Measurements from ENCODE around the gene SLC26A5. TPM values are rescaled to one million over a fixed set of nuclear protein-coding genes. Genes with fewer than 3 reads are reported as not detected.
"Not testable (repeated sequence)": the region's sequence is repeated elsewhere in the genome, so short reads cannot be mapped to it uniquely, and the experiment has no call there.

The SLC26A5 gene, protein sequence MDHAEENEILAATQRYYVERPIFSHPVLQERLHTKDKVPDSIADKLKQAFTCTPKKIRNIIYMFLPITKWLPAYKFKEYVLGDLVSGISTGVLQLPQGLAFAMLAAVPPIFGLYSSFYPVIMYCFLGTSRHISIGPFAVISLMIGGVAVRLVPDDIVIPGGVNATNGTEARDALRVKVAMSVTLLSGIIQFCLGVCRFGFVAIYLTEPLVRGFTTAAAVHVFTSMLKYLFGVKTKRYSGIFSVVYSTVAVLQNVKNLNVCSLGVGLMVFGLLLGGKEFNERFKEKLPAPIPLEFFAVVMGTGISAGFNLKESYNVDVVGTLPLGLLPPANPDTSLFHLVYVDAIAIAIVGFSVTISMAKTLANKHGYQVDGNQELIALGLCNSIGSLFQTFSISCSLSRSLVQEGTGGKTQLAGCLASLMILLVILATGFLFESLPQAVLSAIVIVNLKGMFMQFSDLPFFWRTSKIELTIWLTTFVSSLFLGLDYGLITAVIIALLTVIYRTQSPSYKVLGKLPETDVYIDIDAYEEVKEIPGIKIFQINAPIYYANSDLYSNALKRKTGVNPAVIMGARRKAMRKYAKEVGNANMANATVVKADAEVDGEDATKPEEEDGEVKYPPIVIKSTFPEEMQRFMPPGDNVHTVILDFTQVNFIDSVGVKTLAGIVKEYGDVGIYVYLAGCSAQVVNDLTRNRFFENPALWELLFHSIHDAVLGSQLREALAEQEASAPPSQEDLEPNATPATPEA
- total RNA-seq (2014; rRNA removed; shearing (Covaris generic); ENCODE audit: low replicate concordance), result not detected in 2 replicates

- Histone ChIP-seq H3K4me3 (ENCODE audit: low read length) (no peak within 1 kb of the TSS), H3K27me3 (ENCODE audit: low read length) (0 out of 2 replicates have a peak, but pooled peaks cover 3% of the 10 kb centered on the region), H2AFZ (ENCODE audit: low read length) (no peak within 1 kb of the TSS), H3K27ac (ENCODE audit: low read length) (no peak within 1 kb of the TSS), H3K36me3 (ENCODE audit: insufficient read depth, low read length) (no peaks in the 10 kb centered on the region), H3K4me1 (ENCODE audit: low read length) (no peaks in the 10 kb centered on the region), H3K79me2 (ENCODE audit: low read length) (no peaks in the 10 kb centered on the region), H3K9me3 (ENCODE audit: low read length) (no peaks in the 10 kb centered on the region), H4K20me1 (ENCODE audit: insufficient read depth, low read depth, low read length) (no peaks in the 10 kb centered on the region), H3K9ac (ENCODE audit: low read length) (no peak within 1 kb of the TSS), H3K4me2 (ENCODE audit: low read depth, low read length, poor library complexity, severe bottlenecking) (no peak within 1 kb of the TSS), H3K9me2 (replicated peaks; ENCODE audit: insufficient read depth, low read length) (no peaks in the 10 kb centered on the region)
- no peak for DNase-seq
Measured at GRCh38 chr7:103446049-103446520, at the start of gene SLC26A5. Gene SLC26A5 (minus strand): TSS chr7:103446207. CDS start chr7:103421514, 24,693 bp downstream.

DNA sequence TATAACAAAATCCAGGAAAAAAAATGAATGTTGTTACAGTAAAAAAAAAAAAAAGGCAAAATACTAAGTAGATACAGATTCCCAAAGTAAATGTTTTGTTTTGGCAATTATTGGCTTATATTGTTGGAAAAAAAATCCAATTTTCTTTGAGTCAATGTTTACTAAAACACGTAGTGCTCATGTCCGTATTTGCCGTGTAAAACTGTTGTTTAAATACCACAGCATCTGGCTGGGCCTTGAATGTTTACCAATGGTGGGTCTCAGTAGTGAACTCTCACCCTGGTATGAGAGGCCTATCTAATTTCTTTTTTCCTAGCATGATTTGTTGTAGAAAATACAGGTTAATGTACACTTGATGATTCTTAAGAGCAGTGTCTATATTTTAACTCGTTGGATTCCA is 41.4 kb upstream of the SLC26A5 start:
- Histone ChIP-seq H2AFZ (ENCODE audit: low read length) (no peak overlapping the region), H3K9me2 (replicated peaks; ENCODE audit: insufficient read depth, low read length) (no peaks in the 10 kb centered on the region), H3K79me2 (ENCODE audit: low read length) (no peaks in the 10 kb centered on the region), H3K27ac (ENCODE audit: low read length) (no peak overlapping the region), H3K27me3 (ENCODE audit: low read length) (no peaks in the 10 kb centered on the region), H3K9me3 (ENCODE audit: low read length) (no peaks in the 10 kb centered on the region), H4K20me1 (ENCODE audit: insufficient read depth, low read depth, low read length) (no peaks in the 10 kb centered on the region), H3K36me3 (ENCODE audit: insufficient read depth, low read length) (no peaks in the 10 kb centered on the region), H3K4me1 (ENCODE audit: low read length) (no peaks in the 10 kb centered on the region), H3K4me3 (ENCODE audit: low read length) (no peak overlapping the region), H3K9ac (ENCODE audit: low read length) (no peak overlapping the region), H3K4me2 (ENCODE audit: low read depth, low read length, poor library complexity, severe bottlenecking) (no peak overlapping the region)
- DNase-seq, result no peak

DNA sequence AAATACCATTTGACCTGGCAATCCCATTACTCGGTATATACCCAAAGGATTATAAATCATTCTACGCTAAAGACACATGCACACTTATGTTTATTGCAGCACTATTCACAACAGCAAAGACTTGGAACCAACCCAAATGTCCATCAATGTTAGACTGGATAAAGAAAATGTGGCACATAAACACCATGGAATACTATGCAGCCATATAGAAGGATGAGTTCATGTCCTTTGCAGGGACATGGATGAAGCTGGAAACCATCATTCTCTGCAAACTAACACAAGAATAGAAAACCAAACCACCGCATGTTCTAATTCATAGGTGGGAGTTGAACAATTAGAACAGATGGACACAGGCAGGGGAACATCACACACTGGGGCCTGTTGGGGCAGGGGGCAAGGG is 40.9 kb upstream of the SLC26A5 start:
- H3K9me3 ChIP-seq (ENCODE audit: low read length); H3K4me1 ChIP-seq (ENCODE audit: low read length); H3K27me3 ChIP-seq (ENCODE audit: low read length); H3K27ac ChIP-seq (ENCODE audit: low read length); H2AFZ ChIP-seq (ENCODE audit: low read length); H3K9ac ChIP-seq (ENCODE audit: low read length); H3K79me2 ChIP-seq (ENCODE audit: low read length); DNase-seq; H3K36me3 ChIP-seq (ENCODE audit: insufficient read depth, low read length); H4K20me1 ChIP-seq (ENCODE audit: insufficient read depth, low read depth, low read length); H3K4me2 ChIP-seq (ENCODE audit: low read depth, low read length, poor library complexity, severe bottlenecking); H3K9me2 ChIP-seq (replicated peaks; ENCODE audit: insufficient read depth, low read length); H3K4me3 ChIP-seq (ENCODE audit: low read length): not testable (repeated sequence)

GRCh38 chr7:103480771-103481170 is 34.8 kb upstream of the SLC26A5 start:
- H3K4me2 ChIP-seq (ENCODE audit: low read depth, low read length, poor library complexity, severe bottlenecking), result no peak overlapping the region
- no peak for DNase-seq
- no peaks in the 10 kb centered on the region for H3K27me3 ChIP-seq (ENCODE audit: low read length)
- H3K9me3 ChIP-seq (ENCODE audit: low read length), result no peaks in the 10 kb centered on the region
- H3K27ac ChIP-seq (ENCODE audit: low read length), result no peak overlapping the region
- no peaks in the 10 kb centered on the region for H3K36me3 ChIP-seq (ENCODE audit: insufficient read depth, low read length)
- H3K9ac ChIP-seq (ENCODE audit: low read length), result no peak overlapping the region
- no peaks in the 10 kb centered on the region for H4K20me1 ChIP-seq (ENCODE audit: insufficient read depth, low read depth, low read length)
- H3K79me2 ChIP-seq (ENCODE audit: low read length), result no peaks in the 10 kb centered on the region
- H2AFZ ChIP-seq (ENCODE audit: low read length), result no peak overlapping the region
- no peaks in the 10 kb centered on the region for H3K4me1 ChIP-seq (ENCODE audit: low read length)
- no peak overlapping the region for H3K4me3 ChIP-seq (ENCODE audit: low read length)
- H3K9me2 ChIP-seq (replicated peaks; ENCODE audit: insufficient read depth, low read length), result no peaks in the 10 kb centered on the region

GRCh38 chr7:103474956-103475355 is 28.9 kb upstream of the SLC26A5 start:
- no peak overlapping the region for H3K27ac ChIP-seq (ENCODE audit: low read length)
- no peak for DNase-seq
- H3K36me3 ChIP-seq (ENCODE audit: insufficient read depth, low read length), result no peaks in the 10 kb centered on the region
- H3K79me2 ChIP-seq (ENCODE audit: low read length), result no peaks in the 10 kb centered on the region
- no peak overlapping the region for H3K9ac ChIP-seq (ENCODE audit: low read length)
- H3K9me3 ChIP-seq (ENCODE audit: low read length), result no peaks in the 10 kb centered on the region
- H3K4me3 ChIP-seq (ENCODE audit: low read length), result no peak overlapping the region
- no peaks in the 10 kb centered on the region for H3K4me1 ChIP-seq (ENCODE audit: low read length)
- H4K20me1 ChIP-seq (ENCODE audit: insufficient read depth, low read depth, low read length), result no peaks in the 10 kb centered on the region
- no peaks in the 10 kb centered on the region for H3K27me3 ChIP-seq (ENCODE audit: low read length)
- no peak overlapping the region for H3K4me2 ChIP-seq (ENCODE audit: low read depth, low read length, poor library complexity, severe bottlenecking)
- no peak overlapping the region for H2AFZ ChIP-seq (ENCODE audit: low read length)
- H3K9me2 ChIP-seq (replicated peaks; ENCODE audit: insufficient read depth, low read length), result no peaks in the 10 kb centered on the region

GRCh38 chr7:103469095-103469948 is 23.3 kb upstream of the SLC26A5 start:
- Histone ChIP-seq H3K9me3 (ENCODE audit: low read length) (no peaks in the 10 kb centered on the region), H3K9me2 (replicated peaks; ENCODE audit: insufficient read depth, low read length) (no peaks in the 10 kb centered on the region), H3K9ac (ENCODE audit: low read length) (no peak overlapping the region), H4K20me1 (ENCODE audit: insufficient read depth, low read depth, low read length) (no peaks in the 10 kb centered on the region), H3K27me3 (ENCODE audit: low read length) (no peaks in the 10 kb centered on the region), H3K4me3 (ENCODE audit: low read length) (no peak overlapping the region), H3K4me1 (ENCODE audit: low read length) (no peaks in the 10 kb centered on the region), H3K4me2 (ENCODE audit: low read depth, low read length, poor library complexity, severe bottlenecking) (no peak overlapping the region), H3K79me2 (ENCODE audit: low read length) (no peaks in the 10 kb centered on the region), H3K27ac (ENCODE audit: low read length) (no peak overlapping the region), H2AFZ (ENCODE audit: low read length) (no peak overlapping the region), H3K36me3 (ENCODE audit: insufficient read depth, low read length) (no peaks in the 10 kb centered on the region)
- no peak for DNase-seq

- H3K9me2 ChIP-seq (replicated peaks; ENCODE audit: insufficient read depth, low read length), result no peaks in the 10 kb centered on the region
- no peak overlapping the region for H2AFZ ChIP-seq (ENCODE audit: low read length)
- DNase-seq, result no peak
- no peaks in the 10 kb centered on the region for H4K20me1 ChIP-seq (ENCODE audit: insufficient read depth, low read depth, low read length)
- H3K9me3 ChIP-seq (ENCODE audit: low read length), result no peaks in the 10 kb centered on the region
- H3K4me2 ChIP-seq (ENCODE audit: low read depth, low read length, poor library complexity, severe bottlenecking), result no peak overlapping the region
- no peak overlapping the region for H3K9ac ChIP-seq (ENCODE audit: low read length)
- no peak overlapping the region for H3K27ac ChIP-seq (ENCODE audit: low read length)
- H3K4me3 ChIP-seq (ENCODE audit: low read length), result no peak overlapping the region
- no peaks in the 10 kb centered on the region for H3K79me2 ChIP-seq (ENCODE audit: low read length)
- no peaks in the 10 kb centered on the region for H3K27me3 ChIP-seq (ENCODE audit: low read length)
- no peaks in the 10 kb centered on the region for H3K36me3 ChIP-seq (ENCODE audit: insufficient read depth, low read length)
- no peaks in the 10 kb centered on the region for H3K4me1 ChIP-seq (ENCODE audit: low read length)
Measured at GRCh38 chr7:103466814-103467213, 20.8 kb upstream of the SLC26A5 start.

DNA sequence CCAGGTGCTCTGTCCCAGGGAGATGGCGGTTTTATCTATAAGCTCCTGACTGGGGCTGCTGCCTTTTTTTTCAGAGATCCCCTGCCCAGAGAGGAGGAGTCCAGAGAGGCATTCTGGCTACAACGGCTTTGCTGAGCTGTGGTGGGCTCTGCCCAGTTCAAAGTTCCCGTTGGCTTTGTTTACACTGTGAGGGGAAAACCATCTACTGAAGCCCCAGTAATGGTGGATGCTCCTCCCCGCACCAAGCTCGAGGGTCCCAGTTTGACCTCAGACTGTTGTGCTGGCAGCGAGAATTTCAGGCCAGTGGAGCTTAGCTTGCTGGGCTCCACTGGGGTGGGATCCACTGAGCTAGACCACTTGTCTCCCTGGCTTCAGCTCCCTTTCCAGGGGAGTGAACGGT is 16.4 kb upstream of the SLC26A5 start:
- H3K4me1 ChIP-seq (ENCODE audit: low read length), result no peaks in the 10 kb centered on the region
- H3K27me3 ChIP-seq (ENCODE audit: low read length), result no peaks in the 10 kb centered on the region
- H3K9ac ChIP-seq (ENCODE audit: low read length), result no peak overlapping the region
- H4K20me1 ChIP-seq (ENCODE audit: insufficient read depth, low read depth, low read length), result no peaks in the 10 kb centered on the region
- H2AFZ ChIP-seq (ENCODE audit: low read length), result no peak overlapping the region
- no peaks in the 10 kb centered on the region for H3K9me2 ChIP-seq (replicated peaks; ENCODE audit: insufficient read depth, low read length)
- H3K79me2 ChIP-seq (ENCODE audit: low read length), result no peaks in the 10 kb centered on the region
- no peak overlapping the region for H3K4me2 ChIP-seq (ENCODE audit: low read depth, low read length, poor library complexity, severe bottlenecking)
- no peak for DNase-seq
- H3K9me3 ChIP-seq (ENCODE audit: low read length), result no peaks in the 10 kb centered on the region
- H3K36me3 ChIP-seq (ENCODE audit: insufficient read depth, low read length), result no peaks in the 10 kb centered on the region
- H3K27ac ChIP-seq (ENCODE audit: low read length), result no peak overlapping the region
- no peak overlapping the region for H3K4me3 ChIP-seq (ENCODE audit: low read length)
